DOHH2 (cell line): ENCODE results near the gene DNM1L.

Source experiments
- H3F3A ChIP-seq: fragments of 200-600 bp; sonication (generic), shearing (Covaris generic); 2 replicates; pipeline ENCODE4 v1.6.0; 2016; ENCODE audit warnings: antibody characterized with exemption, mild to moderate bottlenecking; ENCODE audit not compliant: control insufficient read depth, insufficient read depth
- H3K27ac ChIP-seq: fragments of 200-600 bp; sonication (generic); 2 replicates; pipeline ENCODE4 v1.5.1; 2014; ENCODE audit warnings: low read depth, mild to moderate bottlenecking, low read length, moderate library complexity
- H3K27me3 ChIP-seq: fragments of 200-600 bp; sonication (generic); 2 replicates; pipeline ENCODE4 v1.6.1; 2014; ENCODE audit warnings: mild to moderate bottlenecking, low read length, mixed read lengths; ENCODE audit not compliant: control insufficient read depth
- H3K36me3 ChIP-seq: fragments of 200-600 bp; sonication (generic); 2 replicates; pipeline ENCODE4 v1.6.1; 2014; ENCODE audit warnings: mild to moderate bottlenecking, low read length, moderate library complexity, mixed read lengths; ENCODE audit not compliant: control insufficient read depth
- H3K4me1 ChIP-seq: fragments of 200-600 bp; sonication (generic); 2 replicates; pipeline ENCODE4 v1.6.1; 2014; ENCODE audit warnings: mild to moderate bottlenecking, low read length, mixed read lengths; ENCODE audit not compliant: control insufficient read depth
- H3K4me2 ChIP-seq: fragments of 200-600 bp; sonication (generic); 2 replicates; pipeline ENCODE4 v1.6.0; 2014; ENCODE audit warnings: mild to moderate bottlenecking, low read length, moderate library complexity
- H3K4me3 ChIP-seq: fragments of 200-600 bp; sonication (generic); 2 replicates; pipeline ENCODE4 v1.5.1; 2014; ENCODE audit warnings: mild to moderate bottlenecking, low read length, mixed read lengths
- H3K79me2 ChIP-seq: fragments of 200-600 bp; sonication (generic); 2 replicates; pipeline ENCODE4 v1.6.1; 2014; ENCODE audit warnings: mild to moderate bottlenecking, low read length, mixed read lengths; ENCODE audit not compliant: control insufficient read depth
- H3K9me2 ChIP-seq: fragments of 200-600 bp; sonication (generic); replicated peaks from 2 replicates; pipeline ENCODE4 v1.6.1; 2014; ENCODE audit warnings: mild to moderate bottlenecking, low read length, mixed read lengths; ENCODE audit not compliant: control insufficient read depth
- H3K9me3 ChIP-seq: fragments of 200-600 bp; sonication (generic); 2 replicates; pipeline ENCODE4 v1.6.1; 2014; ENCODE audit warnings: antibody characterized with exemption, low read length, mixed read lengths; ENCODE audit not compliant: control insufficient read depth, insufficient read depth
- H4K20me1 ChIP-seq: fragments of 200-600 bp; sonication (generic); 2 replicates; pipeline ENCODE4 v1.6.0; 2014; ENCODE audit warnings: low read depth, mild to moderate bottlenecking, antibody characterized with exemption, low read length, moderate library complexity; ENCODE audit not compliant: control insufficient read depth, insufficient read depth
- CTCF ChIP-seq: fragments of 200-600 bp; sonication (generic); IDR thresholded peaks from one replicate; pipeline ENCODE4 v1.5.1; 2014; ENCODE audit warnings: antibody characterized with exemption, mild to moderate bottlenecking, low read depth, low read length; ENCODE audit not compliant: poor library complexity, severe bottlenecking
- EZH2phosphoT487 ChIP-seq: fragments of 200-600 bp; sonication (generic); IDR thresholded peaks from 2 replicates; pipeline ENCODE4 v1.6.1; 2017; ENCODE audit warnings: borderline replicate concordance, mild to moderate bottlenecking, antibody characterized with exemption, low read length, moderate library complexity, mixed read lengths

Gene DNM1L

DNA sequence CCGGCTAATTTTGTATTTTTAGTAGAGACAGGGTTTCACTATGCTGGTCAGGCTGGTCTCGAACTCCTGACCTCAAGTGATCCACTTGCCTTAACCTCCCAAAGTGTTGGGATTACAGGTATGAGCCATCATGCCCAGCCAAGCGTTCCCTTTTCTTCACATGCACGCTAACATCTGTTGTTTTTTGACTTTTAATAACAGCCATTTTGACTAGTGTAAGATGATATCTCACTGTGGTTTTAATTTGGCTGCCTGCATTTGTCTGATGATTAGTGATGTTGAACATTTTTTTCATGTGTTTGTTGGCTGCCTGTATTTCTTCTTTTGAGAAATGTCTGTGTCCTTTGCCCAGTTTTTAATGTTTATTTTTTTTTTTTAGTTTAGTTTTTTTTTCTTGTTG, 86.8 kb downstream of the DNM1L start:
- TF ChIP-seq EZH2phosphoT487, result no peak
- no peak for TF ChIP-seq CTCF
- no peak overlapping the region for H3K4me3 ChIP-seq
- no peaks in the 10 kb centered on the region for H3K79me2 ChIP-seq
- peaks cover 3% of the 10 kb centered on the region; the same call in 1 of the 2 replicates for H3K27me3 ChIP-seq
- no peaks in the 10 kb centered on the region for H3F3A ChIP-seq
- no peaks in the 10 kb centered on the region for H4K20me1 ChIP-seq
- no peak overlapping the region for H3K27ac ChIP-seq
- no peak overlapping the region for H3K4me2 ChIP-seq
- H3K9me3 ChIP-seq, result no peaks in the 10 kb centered on the region
- H3K36me3 ChIP-seq, result no peaks in the 10 kb centered on the region
- no peaks in the 10 kb centered on the region for H3K9me2 ChIP-seq
- H3K4me1 ChIP-seq, result peaks cover 15% of the 10 kb centered on the region

DNA sequence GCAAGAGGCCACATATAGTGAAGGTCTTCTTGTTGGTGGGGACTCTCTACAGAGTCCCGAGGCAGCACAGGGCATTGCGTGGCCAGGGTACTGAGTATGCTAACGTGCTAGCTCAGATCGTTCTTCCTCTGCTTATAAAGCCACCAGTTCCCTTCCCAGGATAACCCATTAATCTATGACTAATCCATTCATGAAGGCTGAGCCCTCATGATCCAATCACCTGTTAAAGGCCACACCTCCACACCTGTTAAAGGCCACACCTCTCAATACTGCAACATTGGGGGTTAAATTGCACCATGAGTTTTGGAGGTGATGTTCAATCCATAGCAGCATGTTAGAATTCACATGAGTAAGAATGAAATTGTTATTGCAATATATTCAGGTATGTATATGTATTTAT, 89.4 kb downstream of the DNM1L start:
- H4K20me1 ChIP-seq, result no peaks in the 10 kb centered on the region
- H3F3A ChIP-seq, result no peaks in the 10 kb centered on the region
- H3K79me2 ChIP-seq, result no peaks in the 10 kb centered on the region
- no peaks in the 10 kb centered on the region for H3K4me1 ChIP-seq
- no peak overlapping the region for H3K4me2 ChIP-seq
- no peaks in the 10 kb centered on the region for H3K36me3 ChIP-seq
- H3K4me3 ChIP-seq, result no peak overlapping the region
- no peak overlapping the region for H3K27ac ChIP-seq
- TF ChIP-seq CTCF (no peak), EZH2phosphoT487 (no peak)
- H3K27me3 ChIP-seq, result peaks cover 3% of the 10 kb centered on the region; the same call in 1 of the 2 replicates
- H3K9me2 ChIP-seq, result no peaks in the 10 kb centered on the region
- no peaks in the 10 kb centered on the region for H3K9me3 ChIP-seq

GRCh38 chr12:32770141-32770540, 91.0 kb downstream of the DNM1L start:
- H3K4me3 ChIP-seq, result no peak overlapping the region
- no peaks in the 10 kb centered on the region for H3K4me1 ChIP-seq
- no peaks in the 10 kb centered on the region for H4K20me1 ChIP-seq
- H3K27me3 ChIP-seq, result peaks cover 3% of the 10 kb centered on the region; the same call in 1 of the 2 replicates
- no peaks in the 10 kb centered on the region for H3F3A ChIP-seq
- no peak overlapping the region for H3K4me2 ChIP-seq
- no peaks in the 10 kb centered on the region for H3K9me2 ChIP-seq
- H3K27ac ChIP-seq, result no peak overlapping the region
- TF ChIP-seq CTCF (no peak), EZH2phosphoT487 (no peak)
- no peaks in the 10 kb centered on the region for H3K9me3 ChIP-seq
- H3K36me3 ChIP-seq, result no peaks in the 10 kb centered on the region
- H3K79me2 ChIP-seq, result no peaks in the 10 kb centered on the region
